AG09319 (cell line): Measurements from ENCODE around the gene RHBDL1.

Source experiments
- DNase-seq: peaks from one replicate; pipeline ENCODE4 v3.0.0-alpha.2; 2010; ENCODE audit warnings: low read depth; ENCODE audit errors: extremely low read depth
- TF ChIP-seq, protein P1 (sequence below): IDR thresholded peaks from 2 replicates; pipeline ENCODE4 v1.5.1; 2011; ENCODE audit warnings: low read depth, mild to moderate bottlenecking, inconsistent platforms, low read length, moderate library complexity

Gene RHBDL1

DNA sequence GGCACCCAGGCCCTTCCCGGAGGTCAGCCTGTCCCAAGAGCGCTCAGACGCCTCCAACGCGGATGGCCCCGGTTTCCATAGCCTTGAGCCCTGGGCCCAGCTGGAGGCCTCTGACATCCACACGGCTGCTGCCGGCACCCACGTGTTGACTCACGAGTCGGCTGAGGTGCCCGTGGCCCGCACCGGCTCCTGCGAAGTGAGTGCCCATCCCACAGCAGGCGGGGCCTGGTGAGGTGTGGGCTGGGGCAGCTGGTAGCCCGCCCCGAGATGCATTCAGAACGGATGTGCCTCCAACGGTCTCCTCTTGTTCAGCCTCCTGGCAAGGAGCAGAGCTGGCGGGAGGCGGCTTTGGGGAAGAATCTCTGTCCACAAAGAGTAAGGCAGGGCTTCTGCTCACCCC, 23.6 kb upstream of the RHBDL1 start:
- TF ChIP-seq, protein P1, sequence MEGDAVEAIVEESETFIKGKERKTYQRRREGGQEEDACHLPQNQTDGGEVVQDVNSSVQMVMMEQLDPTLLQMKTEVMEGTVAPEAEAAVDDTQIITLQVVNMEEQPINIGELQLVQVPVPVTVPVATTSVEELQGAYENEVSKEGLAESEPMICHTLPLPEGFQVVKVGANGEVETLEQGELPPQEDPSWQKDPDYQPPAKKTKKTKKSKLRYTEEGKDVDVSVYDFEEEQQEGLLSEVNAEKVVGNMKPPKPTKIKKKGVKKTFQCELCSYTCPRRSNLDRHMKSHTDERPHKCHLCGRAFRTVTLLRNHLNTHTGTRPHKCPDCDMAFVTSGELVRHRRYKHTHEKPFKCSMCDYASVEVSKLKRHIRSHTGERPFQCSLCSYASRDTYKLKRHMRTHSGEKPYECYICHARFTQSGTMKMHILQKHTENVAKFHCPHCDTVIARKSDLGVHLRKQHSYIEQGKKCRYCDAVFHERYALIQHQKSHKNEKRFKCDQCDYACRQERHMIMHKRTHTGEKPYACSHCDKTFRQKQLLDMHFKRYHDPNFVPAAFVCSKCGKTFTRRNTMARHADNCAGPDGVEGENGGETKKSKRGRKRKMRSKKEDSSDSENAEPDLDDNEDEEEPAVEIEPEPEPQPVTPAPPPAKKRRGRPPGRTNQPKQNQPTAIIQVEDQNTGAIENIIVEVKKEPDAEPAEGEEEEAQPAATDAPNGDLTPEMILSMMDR = no peak
- no peak for DNase-seq

DNA sequence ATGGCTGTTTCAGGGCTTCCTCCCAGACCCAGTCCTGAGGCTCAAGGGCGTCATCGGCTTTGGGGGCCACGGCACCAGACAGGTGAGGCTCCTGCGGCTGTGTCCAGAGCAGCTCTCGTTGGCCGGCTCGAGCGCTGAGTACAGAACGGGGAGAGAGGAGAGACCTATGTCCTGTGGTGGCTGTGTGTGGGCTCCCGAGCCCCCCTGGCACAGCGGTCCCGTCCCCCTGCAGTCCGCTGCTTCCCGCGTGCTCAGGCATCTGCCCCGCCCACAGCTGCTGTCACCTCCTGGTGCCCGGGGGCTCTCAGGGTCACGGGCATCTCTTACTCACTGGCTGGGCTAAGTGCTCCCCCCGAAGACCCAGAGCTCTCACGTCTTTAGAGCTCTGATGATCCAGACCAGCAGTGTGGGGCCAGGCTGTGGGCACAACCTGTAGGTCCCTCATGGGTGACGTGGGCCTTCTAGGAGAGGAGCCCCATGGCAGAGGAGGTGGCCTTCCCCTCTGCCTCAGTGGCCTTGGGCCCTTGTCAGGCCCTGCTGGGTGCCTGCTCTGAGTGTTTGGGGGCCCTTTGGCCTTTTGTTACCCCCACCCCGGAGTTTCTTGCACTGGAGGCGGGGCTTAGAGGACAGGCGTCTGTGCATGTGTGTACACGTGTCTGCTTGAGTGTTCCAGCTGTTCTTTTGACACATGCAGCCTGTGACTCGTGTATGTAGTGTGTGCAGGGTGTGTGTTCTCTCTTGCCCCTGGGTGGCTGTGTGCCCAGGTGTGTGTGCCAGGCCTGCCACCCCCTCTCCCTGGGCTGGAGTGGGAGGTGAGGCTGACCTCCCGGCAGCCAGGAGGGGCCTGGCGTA, 22.8 kb upstream of the RHBDL1 start:
- TF ChIP-seq, protein P1 = no peak
- DNase-seq = no peak

DNA sequence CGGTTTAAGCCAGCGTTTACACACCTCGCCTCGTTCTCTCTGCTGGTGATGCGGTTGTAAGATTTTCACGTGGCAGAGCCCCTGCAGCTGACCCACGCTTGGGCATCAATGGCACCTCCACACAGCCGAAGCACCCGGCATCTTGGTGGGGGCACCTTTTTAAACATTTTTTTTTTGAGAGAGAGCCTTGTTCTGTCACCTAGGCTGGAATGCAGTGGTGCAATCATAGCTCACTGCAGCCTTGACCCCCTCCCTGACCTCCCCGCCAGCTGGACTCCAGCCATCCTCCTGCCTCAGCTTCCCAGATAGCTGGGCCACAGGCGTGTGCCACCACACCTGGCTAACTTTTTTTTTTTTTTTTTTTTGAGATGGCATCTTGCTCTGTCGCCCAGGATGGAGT, 21.4 kb upstream of the RHBDL1 start:
- TF ChIP-seq, protein P1 = no peak
- no peak for DNase-seq

DNA sequence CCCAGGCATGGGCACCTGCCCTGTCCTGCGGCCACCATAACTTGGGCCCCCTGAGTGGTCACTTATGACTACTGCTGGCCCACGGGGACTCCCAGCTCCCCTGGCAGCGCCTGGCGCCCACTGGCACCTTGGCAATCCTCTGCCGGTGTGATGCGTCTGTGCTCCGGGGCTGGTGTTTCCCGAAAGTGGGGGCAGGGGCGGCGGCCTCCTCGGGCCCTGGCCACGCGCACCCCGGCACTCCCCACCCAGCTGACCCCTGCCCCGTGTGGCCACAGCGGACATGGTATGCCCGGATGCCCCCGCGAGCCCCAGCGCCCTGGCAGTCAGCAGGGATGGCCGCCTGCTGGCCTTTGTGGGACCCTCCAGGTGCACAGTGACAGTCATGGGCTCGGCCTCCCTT, 18.0 kb upstream of the RHBDL1 start:
- TF ChIP-seq, protein P1 = no peak
- DNase-seq = no peak

DNA sequence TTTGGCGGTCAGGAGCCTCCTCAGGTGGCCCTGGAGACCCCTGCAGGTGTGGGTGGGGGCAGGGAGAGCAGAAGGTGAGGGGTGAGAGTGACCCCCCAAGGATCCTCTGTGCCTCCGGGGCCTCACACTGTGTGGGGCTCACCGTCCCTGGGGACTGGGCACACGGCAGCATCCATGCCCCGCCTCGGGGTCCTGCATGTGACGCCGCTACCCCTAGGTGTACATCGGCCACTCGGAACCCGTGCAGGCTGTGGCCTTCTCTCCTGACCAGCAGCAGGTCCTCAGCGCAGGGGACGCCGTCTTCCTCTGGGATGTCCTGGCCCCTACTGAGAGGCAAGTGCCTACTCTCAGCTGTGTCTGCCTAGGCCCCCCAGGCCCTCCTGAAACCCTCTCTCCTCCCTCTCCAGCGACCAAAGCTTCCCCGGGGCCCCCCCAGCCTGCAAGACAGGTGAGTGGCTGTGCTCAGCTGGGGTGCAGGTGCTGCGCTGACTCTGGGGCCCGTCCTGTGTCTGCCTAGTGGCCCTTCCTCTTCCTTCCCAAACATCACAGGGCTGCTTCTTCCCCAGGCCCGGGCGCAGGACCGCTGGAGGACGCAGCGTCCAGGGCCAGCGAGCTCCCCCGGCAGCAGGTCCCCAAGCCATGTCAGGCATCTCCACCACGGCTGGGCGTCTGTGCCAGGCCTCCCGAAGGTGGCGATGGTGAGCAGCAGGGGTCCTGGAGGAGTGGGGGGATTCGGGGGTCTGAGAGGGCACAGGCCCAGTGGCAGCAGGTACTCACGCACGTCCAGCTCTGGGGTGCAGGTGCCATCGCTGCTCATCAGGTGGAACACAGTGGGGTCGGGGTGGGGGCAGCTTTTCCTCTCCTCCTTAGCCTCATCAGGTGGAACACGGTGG, 16.5 kb upstream of the RHBDL1 start:
- no peak for DNase-seq

DNA sequence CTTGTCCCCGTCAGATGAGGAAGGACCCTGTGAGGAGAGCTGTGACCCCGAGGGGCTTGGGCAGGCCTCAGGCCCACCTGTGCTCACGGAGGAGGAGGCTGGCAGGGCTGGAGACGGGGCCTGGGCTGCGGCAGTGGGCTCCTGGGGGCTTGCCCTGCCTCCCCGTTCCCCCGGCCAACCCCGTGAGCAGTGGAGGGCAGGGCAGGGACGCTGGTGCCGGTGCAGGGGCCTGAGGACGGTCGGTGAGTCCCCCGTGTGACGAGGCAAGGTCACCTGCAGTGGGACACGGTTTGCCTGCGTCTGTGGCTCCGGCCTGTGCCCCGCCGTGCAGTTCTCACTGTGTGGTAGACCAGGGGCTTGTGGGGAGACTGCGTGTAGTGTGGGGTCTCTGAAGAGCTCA, 15.9 kb upstream of the RHBDL1 start:
- DNase-seq = no peak
- TF ChIP-seq, protein P1 = no peak

More for the DNA sequence above, 16.5 kb upstream of the RHBDL1 start:
- TF ChIP-seq, protein P1 = no peak

DNA sequence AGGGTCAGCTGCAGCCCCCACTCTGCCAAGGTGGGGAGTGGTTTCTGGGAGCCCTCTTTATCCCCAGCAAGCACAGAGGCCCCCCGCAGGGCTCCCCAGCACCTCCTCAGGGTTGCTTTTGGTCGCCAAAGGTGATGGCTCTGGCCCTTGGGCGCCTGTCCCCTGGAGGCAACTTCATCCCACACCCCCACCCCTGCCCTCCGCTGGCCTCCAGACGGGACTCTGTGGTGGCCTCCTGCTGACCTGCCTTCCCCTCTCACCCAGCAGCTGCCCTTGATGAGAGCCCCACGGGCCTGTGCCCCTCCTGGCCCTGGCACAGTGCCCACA, 15.4 kb upstream of the RHBDL1 start:
- TF ChIP-seq, protein P1 = no peak
- DNase-seq = no peak
